Stimulated activated CD4-positive, alpha-beta T cell treated with anti-CD3 and anti-CD28 coated beads, TNF-alpha, amount 100 ng/mL, for 24 hours (primary cell): Measurements from ENCODE around the gene ZNF785.
"Not testable (repeated sequence)": the region's sequence is repeated elsewhere in the genome, so short reads cannot be mapped to it uniquely, and the experiment has no call there.

ENCODE experiments used
- DNase-seq, 3 experiments: peaks; one replicate each; pipeline ENCODE4 v3.0.0-alpha.2; 2020; ENCODE audit warnings: low read depth in 3 of 3

The ZNF785 gene

DNA sequence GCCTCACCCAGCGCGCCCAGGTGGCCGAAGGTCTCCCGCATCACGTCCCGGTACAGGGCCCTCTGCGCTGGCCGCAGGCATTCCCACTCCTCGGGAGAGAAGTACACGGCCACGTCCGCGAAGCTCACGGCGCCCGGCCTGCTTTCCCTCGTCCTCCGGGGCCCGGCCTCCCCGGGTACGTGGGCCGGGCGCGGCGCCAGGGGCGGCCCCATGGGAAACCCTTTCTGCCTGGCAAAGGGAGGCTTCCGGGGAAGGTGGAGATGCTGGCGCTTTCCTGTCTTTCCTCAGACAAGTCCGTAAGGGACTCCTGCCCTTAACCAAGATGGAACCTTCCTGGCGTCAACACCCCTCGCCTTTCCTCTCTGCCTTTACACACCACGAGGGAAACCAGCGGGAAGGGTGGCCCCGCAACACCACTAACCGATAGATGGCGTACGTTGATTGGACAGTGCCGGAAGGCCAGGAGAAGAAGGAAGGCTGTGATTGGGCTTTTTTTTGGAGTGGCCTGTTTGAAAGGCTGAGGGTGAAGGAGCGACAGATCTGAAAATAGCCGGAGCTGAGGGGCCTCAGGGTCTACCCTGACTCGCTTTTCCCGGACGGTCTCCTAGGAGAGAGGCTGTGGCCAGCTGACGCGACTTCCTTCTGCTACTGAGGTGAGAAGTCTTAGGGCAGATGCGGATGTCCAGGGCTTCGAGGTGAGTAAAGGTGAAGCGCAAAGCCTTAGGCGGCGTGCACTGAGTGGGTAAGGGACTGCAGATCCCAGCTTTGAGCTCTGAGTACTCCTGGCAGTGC lies at the start of gene ZNF785:
Gene ZNF785 (minus strand): TSS at position 298 of the 792 bp plus-strand sequence. CDS start 86 bp downstream, at position 212.
- DNase-seq = peak; percentile 80 to 92 (median 89)

DNA sequence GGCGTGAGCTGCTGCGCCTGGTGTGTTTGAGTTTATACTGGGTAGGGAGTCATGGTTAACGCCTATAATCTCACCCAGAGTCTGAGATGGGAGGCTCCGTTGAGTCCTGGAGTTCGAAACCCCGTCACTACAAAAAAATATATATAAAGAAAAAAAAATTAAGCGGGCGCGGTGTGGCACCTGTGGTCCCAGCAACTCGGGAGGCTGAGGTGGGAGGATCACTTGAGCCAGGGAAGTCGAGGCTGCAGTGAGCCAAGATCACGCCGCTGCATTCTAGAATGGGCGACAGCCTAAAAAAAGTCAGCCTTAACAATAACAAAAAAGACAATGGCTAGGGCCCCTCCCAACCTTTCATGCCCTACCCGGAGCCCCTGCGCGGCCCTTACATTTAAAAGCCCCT lies 48.0 kb upstream of the ZNF785 start:
- DNase-seq = no peak

DNA sequence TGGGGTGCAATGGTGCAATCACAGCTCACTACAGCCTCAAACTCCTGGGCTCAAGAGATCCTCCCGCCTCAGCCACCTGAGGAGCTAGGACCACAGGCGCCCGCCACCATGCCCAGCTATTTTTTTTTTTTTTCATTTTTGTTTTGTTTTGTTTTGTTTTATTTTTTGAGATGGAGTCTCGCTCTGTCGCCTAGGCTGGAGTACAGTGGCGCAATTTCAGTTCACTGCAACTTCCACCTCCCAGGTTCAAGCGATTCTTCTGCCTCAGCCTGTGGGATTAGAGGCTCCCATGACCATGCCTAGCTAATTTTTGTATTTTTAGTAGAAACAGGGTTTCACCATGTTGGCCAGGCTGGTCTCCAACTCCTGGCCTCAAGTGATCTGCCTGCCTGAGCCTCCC lies 47.0 kb upstream of the ZNF785 start:
- not testable (repeated sequence) for DNase-seq

DNA sequence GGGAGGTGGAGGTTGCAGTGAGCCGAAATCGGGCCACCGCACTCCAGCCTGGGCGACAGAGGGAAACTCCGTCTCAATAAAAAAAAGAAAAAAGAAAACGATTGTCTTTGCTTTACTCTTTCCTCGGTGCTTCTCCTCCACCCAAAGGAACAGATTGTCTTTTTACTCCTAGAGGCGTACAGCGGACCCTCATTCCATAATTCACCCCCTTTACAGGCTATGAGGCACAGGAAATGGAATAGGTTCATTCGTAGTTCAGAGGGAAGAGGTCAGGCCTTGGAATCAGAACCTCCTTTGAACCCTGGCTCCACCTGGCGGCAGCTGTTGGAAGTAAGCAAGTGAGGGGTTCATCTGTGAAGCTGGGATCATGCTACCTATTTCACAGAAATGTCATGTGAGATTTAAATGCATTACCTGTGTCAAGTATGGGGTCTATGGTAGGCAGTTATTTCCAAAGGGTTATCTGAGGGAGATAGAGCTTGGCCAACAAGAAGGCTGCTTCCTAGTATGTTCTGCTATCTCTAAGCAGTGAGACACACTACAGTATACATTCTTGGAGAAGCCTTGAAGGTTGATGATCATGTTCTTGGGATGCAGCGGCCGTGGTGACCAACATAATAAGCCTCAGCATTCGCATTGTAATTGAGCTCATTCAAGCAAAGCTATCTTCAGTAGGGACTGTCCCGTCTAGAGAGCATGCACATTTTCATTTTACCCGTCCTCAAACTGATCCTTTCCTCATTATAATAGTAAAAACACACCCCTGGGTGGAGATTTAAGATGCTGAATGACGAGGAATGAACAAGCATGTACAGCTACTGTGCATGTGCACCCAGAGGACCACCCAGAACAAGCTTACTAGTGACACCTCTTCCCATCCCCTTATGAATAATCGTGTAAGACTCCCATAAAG lies 43.4 kb upstream of the ZNF785 start:
- DNase-seq = peak; percentile 74 to 92 (median 90)

DNA sequence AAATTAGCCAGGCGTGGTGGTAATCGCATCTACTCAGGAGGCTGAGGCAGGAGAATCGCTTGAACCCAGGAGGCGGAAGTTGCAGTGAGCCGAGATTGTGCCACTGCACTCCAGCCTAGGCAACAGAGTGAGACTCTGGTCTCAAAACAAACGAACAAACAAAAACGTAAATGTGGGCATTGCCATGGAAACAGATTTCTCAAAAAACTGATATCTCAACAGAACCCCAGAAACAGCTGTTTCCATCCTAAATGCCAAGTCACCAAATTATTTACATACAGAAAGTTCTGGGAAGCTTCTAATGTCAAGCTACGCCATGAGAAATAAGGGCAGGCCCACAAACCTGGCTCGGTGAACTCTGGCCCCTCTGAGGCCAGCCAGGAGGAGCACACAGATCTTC lies 40.7 kb upstream of the ZNF785 start:
- no peak for DNase-seq

DNA sequence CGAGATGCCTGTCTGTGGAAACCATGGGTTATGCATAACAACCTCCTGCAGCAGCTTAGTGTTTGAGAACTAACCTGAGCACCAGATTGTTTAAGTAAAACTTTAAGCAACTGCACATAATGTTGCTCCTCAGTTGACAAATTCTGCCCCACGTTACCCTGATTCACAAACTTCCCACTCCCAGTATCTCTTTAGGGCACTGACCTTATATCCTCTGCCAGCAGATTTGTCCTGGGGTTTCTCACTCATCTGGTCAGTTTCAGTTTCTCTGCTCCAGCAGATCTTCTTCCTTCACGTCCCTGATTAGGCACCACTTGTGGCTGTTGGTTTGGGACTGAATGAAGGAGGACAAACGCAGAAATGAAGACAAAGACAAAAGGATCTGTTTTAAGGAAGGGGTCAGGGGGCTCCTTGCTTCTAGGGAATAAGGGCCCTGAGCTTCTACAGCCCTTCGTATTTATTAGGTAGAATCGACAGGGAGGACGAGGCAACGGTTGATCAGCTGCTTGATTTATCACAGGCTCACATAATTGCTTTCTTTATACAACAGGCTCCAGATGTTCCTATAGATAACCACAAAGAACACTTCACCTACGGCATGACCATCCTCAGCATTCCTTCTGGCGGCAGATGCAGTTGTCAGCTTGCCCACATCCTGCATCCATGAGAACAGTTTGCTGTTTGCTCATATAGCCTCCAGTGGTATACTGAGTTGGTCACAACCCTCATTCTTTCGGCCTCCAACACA lies 38.2 kb upstream of the ZNF785 start:
- DNase-seq = no peak

DNA sequence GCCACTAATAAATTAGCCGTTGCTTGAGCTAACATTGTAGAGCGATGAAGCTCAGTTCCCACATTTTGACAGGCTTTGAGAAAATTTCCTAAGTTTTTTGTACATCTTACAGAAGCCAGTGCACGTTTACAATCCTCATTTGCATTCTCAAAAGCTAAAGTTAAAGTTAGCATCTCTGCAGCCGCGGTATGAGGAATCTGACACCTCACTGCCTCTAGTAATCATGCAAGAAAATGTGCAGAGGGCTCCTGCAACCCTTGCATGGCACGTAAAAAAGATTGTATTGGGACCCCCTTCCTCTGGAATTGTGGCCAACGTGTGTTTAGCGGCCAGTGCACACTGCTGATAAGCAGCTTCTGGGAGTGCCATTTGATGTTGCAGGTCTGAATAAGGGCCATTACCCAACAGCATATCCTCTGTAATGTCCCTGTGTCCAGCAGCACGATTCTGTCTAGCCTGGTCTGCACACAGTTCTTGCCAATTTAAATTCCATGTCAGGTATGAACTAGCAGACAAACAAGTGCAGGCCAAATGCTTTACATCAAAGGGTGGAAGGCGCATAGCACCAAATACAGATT lies 37.0 kb upstream of the ZNF785 start:
- DNase-seq = no peak

DNA sequence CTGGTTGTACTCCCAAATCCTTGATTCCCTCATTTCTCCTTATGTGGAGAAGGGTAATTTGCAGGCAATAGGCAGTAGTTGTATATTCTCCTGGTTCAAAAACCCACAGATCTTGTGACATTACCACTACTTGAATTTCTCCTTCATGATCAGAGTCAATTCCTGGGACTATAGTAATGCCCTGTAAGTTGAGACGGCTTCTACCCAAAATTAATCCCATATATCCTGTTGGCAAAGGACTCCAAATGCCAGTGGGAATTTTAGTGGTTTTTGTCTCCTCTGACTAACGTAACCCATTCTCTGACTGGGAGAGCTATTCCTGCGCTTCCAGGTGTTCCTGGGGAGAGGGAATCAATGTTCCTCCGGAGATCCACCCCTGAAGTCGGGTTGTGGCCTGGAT lies 36.3 kb upstream of the ZNF785 start:
- no peak for DNase-seq

DNA sequence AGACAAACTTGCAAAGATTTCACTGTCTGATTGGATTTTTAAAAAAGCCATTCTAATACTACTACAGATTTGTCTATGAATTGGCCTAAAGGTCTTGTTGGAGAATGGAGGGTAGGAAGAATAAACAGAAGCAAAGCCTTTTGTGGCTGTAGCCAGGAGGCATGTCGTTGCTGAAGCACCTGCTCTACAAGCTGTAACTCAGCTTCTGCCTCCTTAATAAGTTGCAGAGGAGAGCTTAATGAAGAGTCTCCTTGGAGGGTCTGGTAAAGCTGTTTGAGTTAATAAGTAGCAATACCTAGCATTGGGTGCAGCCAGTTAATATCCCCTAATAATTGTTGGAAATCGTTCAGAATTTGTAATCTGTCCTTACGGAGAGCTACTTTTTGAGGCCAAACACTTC lies 34.7 kb upstream of the ZNF785 start:
- no peak for DNase-seq

DNA sequence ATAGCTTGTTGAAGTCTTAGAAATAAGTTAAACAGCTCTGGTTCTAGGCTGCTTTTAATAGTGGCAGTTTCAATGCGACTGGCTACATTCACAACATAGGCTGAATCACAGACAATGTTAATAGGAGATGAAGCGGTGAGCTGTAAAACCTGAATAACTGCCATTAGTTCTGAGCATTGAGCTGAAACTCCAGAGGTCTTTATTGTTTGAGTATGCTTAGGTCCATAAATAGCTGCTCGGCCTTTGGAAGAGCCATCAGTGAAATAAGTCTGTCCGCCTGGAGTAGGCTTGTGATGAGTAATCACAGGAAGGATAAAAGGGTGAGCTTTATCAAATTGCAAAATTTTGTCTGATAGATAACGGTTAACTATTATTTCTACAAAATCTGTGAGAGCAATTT lies 34.1 kb upstream of the ZNF785 start:
- DNase-seq = no peak

DNA sequence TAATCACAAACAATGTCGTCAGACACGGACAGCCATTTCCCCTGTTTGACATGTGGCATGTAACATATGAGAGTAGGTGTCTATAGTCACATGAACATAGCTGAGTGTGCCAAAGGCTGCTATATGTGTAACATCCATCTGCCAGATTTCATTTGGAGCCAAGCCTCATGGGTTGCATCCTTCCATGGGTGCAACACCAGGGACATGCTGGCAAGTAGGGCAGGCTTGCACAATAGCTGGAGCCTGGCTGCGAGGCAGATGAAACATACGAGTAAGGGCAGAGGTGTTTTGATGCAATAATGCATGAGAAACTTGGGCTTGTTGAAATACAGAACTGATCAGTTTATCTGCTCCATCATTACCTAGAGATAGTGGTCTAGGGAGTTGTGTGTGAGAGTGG lies 33.7 kb upstream of the ZNF785 start:
- DNase-seq = no peak

DNA sequence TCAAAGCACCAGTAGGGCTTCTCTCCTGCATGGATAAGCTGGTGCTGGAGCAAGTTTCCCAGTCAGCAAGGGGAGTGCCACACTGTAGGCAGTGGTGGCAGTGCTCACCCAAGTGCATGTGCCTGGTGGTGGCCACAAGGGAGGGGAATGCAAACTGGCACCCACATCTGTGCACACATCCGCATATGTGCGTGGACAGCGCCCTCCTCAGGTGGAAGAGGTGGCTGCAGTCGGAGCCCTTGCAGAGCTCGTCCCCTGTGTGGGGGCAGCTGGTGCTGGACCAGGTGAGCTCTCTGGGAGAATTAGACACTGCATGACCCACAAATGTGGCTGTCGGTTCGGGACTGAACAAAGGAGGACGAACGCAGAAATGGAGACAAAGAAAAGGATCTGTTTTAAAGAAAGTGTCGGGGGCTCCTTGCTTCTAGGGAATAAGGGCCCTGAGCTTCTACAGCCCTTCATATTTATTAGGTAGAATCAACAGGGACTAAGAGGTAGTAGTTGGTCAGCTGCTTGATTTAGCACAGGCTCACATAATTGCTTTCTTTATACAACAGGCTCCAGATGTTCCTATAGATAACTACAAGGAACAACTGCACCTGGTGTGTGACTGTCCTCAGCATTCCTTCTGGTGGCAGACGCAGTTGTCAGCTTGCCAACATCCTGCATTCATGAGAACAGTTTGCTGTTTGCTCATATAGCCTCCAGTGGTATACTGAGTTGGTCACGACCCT lies 30.0 kb upstream of the ZNF785 start:
- peak; percentile 52 to 83 (median 54) for DNase-seq

DNA sequence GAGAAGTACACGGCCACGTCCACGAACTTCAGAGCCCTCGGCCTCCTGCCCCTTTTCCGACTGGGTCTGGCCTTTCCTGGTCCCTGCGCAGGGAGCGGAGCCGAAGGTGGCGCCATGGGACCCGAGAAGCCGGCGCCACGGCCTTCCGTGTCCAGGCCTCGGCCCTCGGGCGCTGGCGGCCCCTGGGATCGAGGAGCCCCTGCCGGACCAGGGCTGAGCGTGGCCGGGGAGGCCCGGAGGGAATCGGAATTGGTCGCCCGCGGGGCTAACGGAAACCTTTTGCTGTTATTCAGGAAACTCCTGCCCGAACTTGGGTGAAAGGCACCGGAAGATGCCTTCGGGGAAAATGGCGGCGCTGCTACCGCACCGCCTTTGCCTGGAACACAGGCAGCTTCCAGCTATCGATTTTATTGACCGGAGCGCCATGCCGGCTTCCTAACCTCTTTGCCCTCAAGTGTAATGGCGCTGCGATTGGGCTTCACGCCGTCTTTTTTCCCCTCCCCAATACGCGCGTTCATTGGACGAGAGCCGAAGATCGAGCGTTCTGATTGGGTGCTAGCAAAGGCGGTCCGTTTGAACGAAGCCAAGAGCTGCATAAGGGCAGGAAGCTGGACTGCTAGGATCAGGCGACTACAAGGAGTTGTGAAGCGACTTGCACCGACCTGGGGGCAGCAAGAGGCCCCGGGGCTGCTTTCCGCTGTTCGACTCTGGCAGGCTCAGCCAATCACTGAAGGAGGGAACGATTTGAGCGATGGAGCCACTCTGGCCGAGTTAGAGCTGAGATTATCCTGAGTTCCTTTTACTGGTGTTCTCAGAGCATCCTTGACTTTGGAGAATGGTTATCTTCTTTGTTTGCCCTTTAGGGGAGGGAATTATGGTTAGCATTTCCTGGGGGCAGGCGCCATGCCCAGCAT lies 24.7 kb upstream of the ZNF785 start, which contains the start of gene ZNF689:
Gene ZNF689 (minus strand): TSS at position 464 of the 914 bp plus-strand sequence. CDS start 348 bp downstream, at position 116.
- peak; percentile 85 to 93 (median 93) for DNase-seq

DNA sequence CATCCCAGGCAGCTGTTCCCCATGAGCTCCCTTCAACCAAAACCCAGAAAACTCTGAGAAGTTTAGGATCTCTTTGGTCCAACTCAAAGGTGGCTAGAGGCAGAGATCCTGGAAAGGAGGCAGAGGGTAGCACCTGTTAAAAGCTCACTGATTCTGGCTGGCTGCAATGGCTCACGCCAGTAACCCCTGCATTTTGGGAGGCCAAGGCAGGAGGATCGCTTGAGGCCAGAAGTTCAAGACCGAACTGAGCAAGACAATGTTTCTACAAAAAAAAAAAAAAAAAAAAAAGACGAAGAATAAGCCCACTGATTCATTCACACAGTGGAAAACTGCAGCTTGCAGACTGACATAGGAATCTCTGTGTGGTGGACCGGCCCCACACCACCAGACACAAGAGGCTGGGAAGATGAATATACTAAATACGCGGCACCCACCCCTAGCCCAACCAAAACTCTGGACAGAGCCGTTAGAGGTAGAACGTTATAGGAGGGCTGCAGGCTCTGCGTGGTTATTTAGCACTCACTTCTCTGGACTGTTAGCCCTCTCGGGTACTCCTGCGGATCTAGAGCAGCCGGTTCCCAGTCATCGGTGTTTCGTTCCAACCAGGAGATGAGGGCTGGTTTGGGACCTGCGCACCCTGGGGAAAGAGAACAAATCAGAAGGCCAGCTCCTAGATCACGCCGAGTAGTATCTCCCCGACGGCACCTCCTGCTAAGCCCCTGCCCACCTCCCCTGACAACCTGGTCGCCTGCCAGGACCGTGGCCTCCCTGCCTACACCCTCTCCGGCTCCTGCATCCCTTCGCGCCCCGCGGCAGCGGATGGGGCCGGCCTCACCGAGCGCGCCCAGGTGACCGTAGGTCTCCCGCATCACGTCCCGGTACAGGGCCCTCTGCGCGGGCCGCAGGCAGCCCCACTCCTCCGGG lies 23.8 kb upstream of the ZNF785 start:
- DNase-seq = peak in 1 of 3 experiments; percentile 46

DNA sequence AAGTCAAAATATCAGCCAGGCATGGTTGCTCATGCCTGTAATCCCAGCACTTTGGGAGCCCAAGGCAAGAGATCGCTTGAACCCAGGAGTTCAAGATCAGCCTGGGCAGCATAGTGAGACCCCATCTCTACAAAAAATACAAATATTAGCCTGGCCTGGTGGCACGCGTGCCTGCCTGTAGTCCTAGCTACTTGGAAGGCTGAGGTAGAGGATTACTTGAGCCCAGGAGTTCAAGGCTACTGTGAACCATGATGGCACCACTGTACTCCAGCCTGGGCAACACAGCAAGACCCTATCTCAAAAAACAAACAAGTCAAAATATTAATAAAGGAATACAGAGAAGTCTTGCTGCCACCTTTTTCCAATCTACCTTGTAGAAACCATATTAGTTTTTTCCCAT lies 20.5 kb upstream of the ZNF785 start:
- no peak for DNase-seq

DNA sequence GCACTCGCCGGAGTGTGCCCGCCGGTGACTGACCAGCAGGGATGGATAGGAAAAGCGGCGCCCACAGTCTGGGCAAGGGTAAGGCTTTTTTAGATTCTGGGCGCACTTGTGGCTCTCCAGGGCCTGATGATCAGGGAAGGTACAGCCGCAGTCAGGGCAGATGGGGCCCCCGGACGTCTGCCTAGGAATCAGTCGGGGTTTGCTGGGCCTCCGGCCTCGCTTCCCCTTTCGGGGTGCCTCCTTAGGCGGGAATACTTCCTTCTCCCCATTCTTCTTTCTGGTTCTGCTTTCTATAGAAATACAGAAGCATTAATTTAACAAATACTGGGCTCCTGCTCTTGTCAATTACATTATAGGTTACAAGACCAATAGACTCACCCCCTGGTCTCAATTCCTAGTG lies 19.7 kb upstream of the ZNF785 start:
- no peak for DNase-seq

DNA sequence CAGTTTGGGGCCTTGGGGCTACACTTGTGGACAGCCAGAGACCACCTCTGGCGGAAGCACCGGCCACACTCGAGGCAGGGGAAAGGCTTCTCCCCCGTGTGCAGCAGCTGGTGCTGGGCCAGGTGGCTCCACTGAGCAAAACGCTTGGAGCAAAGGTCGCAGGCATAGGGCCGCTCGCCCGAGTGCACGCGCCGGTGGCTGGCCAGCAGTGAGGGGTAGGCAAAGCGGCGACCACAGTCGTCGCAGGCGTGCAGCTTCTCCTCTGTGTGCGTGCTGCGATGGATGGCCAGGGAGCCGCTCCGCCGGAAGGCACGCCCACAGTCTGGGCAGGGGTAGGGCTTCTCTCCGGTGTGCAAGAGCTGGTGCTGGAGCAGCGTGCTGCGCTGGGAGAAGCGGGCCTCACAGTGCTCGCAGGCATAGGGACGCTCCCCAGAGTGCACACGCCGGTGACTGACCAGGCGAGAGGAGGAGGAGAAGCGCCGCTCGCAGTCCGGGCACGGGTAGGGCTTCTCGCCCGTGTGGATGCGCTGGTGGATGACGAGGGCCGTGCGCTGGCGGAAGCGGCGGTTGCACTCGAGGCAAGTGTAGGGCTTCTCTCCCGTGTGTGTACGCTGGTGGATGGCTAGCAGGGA lies 18.9 kb upstream of the ZNF785 start:
- DNase-seq = no peak

DNA sequence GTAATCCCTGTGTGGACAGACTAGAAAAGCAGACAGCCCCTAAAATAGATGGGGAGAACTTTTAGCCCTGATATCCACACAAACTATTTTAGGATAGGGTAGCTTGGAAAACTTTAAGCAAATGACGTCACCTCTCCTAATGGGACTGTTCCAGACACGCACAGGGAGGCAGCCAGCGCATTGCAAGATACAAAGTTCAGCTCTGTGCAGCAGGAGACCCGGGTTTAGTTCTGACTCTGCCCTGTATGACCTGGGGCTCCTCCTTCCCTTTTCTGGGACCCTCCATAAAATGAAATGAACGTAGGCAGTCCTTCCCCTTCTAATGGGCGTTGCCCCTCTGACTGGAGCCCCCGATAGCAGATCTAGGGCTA lies 18.4 kb upstream of the ZNF785 start:
- DNase-seq = no peak
